Cardiac septum (tissue), 1 donor: ENCODE results near the gene ANKRD13B. TPM values are rescaled to one million over a fixed set of nuclear protein-coding genes. Genes with fewer than 3 reads are reported as not detected.

Experiments used
- DNase-seq: peaks from one replicate; pipeline ENCODE4 v3.0.0-alpha.2; 2020; ENCODE audit warnings: low spot score
- intact Hi-C: fragments of 100-400 bp; cut with DNase I; formaldehyde crosslinking; loops from one replicate; pipeline ENCODE4 v1.14.0; 2022
- total RNA-seq: library from RNA; stranded (reverse); fragmentation: NEBNext Ultra II Directional; extraction: Animal tissue kit (Norgen Biotek cat#: 25700); gene quantifications from one replicate; pipeline ENCODE4 v1.2.1, GENCODE V29; 2021
- donor health status: DM: no; HTN: no; CAD: no.

ANKRD13B gene
- total RNA-seq, 1 donor from 2014 or later: 8.1 TPM

DNA sequence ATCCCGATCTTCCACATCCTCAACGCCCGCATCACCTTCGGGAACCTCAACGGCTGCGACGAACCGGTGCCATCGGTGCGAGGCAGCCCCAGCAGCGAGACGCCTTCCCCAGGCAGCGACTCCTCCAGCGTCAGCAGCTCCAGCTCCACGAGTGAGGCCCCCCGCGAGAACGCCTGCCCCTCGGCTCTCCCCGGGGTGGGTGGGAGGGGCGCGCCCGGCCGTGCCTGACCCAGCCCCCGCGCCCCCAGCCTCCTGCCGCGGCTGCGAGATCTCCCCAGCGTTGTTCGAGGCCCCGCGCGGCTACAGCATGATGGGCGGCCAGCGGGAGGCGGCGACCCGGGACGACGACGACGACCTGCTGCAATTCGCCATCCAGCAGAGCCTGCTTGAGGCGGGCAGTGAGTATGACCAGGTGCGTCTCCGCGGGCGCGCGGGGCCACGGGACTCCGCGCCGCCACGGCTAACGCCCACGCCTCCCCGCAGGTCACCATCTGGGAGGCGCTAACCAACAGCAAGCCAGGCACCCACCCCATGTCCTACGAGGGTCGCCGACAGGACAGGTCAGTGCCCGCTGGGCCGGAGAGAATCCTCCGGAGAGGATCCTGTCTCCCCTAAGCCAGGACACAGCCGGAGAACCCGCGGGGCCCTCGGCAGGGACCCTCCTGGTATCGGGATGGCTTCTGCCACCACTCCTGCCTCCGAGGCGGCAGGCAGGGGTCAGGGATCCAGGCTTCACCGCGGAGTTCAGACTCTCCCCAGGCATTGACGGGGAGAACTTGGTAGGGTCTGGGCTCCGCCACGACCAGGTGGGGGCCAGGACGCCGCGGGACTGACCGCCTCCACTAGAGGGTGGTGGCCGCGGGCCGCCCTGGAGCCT lies 19.7 kb downstream of the ANKRD13B start:
- intact Hi-C loops: loop anchor here (5.0 to 10.0 kb wide), 2 partner anchors 35 to 322 kb away; partner anchors contain the start of gene SSH2
- DNase-seq: no peak

DNA sequence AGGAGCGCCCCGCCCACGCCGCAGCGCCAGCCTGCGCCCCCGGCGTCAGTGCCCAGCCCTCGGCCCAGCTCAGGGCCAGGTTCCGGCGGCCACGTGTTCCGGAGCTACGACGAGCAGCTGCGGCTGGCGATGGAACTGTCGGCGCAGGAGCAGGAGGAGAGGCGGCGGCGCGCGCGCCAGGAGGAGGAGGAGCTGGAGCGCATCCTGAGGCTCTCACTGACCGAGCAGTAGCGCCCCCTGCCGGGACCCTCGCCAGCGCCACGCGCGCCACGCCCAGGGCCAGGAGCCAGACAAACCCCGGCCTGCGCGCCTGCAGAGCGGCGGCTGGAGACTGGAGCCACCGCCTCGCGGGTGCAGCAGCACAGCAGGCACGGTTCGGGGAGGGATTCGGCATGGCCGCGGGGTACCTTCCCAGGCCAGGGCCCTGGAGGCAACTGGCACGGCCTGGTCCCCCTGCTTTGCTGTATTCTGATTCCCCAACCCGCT lies 20.5 kb downstream of the ANKRD13B start:
- peak; percentile 97 for DNase-seq
- intact Hi-C loops: loop anchor here (5.0 to 10.0 kb wide), 2 partner anchors 36 to 321 kb away; partner anchors contain the start of gene SSH2

DNA sequence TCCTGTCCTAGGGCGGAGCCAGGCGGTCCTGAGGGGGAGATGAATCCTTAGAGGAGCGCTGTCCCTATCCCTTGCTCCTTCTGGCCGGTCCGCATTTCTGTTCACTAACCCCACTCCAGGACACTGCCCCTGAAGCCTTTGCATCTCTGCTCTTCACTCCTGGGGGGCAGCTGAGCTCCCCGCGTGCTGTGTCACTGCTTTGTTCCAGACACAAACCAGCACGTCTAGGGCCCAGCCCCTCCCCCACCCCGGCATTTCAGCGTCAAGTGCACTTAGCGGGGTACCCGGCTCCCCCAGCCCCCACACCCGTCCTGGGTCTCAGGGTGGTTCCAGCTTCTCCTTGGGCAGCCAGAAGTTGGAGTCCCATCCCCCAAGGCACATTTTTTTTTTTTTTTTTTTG lies 20.9 kb downstream of the ANKRD13B start:
- DNase-seq: no peak

DNA sequence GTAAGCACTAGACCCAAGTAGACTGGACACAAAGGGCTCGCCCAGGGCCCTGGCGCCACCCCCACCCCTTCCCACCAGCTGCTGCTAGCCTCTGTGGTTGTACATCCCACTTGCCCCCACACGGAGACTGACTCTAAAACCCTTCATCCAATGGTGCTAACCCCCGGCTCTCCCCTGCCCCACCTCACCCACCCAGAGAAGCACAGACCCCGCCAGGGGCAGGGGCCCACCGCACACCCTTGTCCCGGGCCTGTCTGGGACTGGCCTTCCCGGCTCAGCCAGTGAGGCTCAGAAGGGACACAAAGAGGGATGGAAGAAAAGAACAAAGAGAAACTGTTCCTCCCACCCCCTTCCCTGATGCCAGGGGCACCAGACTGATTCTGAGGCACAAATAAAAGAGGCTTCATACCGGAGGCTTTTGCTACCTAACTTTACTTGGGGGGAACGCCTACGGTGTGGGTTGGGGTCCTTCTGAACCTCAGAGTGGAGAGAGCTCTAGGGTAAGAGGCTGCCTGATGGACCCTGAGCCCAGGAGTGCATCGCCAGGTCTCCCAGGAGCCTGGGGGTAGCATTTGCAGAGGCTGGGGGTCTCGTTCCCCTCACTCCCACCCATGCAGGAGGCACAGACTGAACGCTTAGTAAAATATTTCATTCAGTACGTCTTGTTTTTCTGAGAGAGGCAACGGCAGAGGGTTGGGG lies 21.6 kb downstream of the ANKRD13B start:
- intact Hi-C loops: loop anchor here (5.0 to 10.0 kb wide), 3 partner anchors 37 to 320 kb away; partner anchors contain the start of gene SSH2
- DNase-seq: no peak

More for the DNA sequence above, 20.9 kb downstream of the ANKRD13B start:
- intact Hi-C loops: loop anchor here (5.0 to 10.0 kb wide), 2 partner anchors 37 to 321 kb away; partner anchors contain the start of gene SSH2

DNA sequence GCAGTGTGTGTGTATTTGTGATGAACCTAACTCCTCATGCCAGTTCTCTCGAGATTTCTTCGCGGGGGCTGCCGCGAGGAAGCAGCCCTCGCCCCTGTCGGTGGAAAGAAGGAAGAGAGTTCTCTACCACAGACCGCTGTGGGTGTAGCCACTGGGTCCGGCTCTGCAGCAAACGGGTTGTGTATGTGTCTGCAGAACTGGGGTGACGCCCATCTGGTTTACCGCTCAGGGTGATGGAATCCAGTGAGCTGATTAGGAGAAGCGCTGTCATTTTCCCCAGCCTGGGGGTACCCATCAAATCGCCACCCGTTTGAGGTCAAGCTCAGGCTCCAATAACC lies 22.1 kb downstream of the ANKRD13B start:
- intact Hi-C loops: loop anchor here (5.0 to 10.0 kb wide), 2 partner anchors 162 to 320 kb away; partner anchors contain the start of gene SSH2
- DNase-seq: no peak

DNA sequence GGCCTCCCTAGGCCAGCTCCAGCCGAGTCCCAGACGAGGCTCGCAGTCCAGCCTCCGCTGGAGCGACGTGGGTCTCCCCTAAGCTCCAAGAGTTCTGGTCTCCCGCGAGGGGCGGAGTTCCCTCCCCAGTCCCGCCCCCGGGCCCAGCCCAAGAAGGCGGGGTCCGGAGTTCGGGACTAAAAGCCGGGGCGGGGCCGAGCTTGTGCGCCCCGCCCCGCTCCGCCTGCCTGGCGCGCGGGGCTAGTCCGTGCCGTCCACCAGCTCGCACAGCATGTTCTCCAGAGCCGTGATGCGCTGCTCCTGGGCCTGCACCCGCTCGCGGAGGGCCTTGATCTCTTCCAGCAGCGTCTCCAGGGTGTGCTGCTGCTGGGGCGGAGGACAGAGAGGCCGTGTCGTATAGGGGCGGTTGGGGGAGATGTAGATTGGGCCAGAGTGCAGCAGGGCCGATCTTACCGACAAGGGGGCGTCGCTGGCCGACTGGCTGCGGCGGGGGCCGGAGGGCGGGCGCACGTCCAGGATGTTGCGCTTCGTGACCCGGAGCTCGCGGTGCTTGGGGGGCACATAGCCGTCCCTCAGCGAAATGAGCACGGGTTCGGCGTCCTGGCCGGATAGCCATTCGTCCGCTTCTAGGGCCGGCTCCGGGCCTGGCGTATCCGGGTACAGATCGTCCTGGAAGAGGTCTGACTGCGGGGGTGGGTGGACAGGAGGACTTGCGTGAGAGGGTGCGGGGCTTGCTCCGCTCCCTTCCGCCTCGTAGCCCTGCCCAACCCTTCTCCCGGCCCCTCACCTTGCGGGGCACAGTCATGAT lies 22.8 kb downstream of the ANKRD13B start:
- intact Hi-C loops: loop anchor here (5.0 to 10.0 kb wide), 2 partner anchors 162 to 319 kb away; partner anchors contain the start of gene SSH2
- DNase-seq: peak; percentile 90

DNA sequence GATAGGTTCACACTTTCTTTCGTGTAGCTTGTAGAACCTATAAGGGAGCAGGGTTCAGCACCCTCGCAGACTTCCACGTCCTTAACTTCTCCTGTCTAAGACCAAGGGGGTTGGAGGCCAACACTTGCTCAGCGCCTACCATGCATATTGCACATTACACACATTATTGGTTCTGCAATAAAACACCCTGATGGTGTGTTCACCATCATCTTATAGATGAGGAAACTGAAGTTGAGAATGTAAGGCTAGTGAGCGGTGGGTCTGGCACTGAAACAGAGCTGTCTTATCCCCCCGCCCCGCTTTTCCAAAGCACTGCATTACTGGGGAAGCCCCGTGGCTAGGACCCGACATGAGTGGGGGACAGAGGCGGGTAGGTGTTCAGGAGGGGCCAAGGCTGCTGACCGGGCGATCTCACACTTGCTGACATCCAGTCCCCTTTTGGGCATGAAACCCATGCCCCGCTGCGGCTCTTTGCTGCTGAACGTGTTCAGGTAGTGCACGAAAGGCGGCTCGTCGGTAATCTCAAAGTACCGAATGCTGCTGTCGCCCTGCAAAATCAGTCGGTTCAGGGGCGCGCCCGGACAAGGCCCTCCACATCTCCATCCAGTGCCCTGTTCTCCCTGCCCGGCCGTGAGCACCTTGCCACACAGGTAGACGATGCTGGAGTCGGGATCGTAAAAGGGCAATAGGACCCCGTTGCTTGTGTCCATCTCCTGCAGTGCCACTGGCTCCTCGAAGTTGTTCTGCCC lies 23.5 kb downstream of the ANKRD13B start:
- intact Hi-C loops: loop anchor here (5.0 to 10.0 kb wide), 2 partner anchors 161 to 318 kb away; partner anchors contain the start of gene SSH2

DNA sequence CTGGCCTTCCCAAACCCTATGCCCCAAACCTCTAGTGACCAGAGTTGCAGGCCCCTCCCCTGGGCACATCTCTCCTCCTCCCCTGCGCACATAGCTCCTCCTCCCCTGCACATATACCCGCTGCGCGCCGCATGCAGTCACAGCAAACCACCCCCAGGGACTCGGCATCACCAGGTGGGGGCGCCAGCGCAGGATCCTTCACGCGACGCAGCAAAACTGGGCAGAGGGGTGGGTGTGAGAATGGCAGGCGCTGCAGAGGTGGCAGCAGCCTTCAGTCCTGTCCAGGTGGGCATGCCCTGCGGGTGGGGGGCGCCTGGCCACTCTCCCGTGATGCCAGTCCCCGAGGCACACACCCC lies 24.2 kb downstream of the ANKRD13B start:
- intact Hi-C loops: loop anchor here (5.0 to 10.0 kb wide), 2 partner anchors 160 to 318 kb away; partner anchors contain the start of gene SSH2
- peak; percentile 91 for DNase-seq

More for the DNA sequence above, 23.5 kb downstream of the ANKRD13B start:
- no peak for DNase-seq

DNA sequence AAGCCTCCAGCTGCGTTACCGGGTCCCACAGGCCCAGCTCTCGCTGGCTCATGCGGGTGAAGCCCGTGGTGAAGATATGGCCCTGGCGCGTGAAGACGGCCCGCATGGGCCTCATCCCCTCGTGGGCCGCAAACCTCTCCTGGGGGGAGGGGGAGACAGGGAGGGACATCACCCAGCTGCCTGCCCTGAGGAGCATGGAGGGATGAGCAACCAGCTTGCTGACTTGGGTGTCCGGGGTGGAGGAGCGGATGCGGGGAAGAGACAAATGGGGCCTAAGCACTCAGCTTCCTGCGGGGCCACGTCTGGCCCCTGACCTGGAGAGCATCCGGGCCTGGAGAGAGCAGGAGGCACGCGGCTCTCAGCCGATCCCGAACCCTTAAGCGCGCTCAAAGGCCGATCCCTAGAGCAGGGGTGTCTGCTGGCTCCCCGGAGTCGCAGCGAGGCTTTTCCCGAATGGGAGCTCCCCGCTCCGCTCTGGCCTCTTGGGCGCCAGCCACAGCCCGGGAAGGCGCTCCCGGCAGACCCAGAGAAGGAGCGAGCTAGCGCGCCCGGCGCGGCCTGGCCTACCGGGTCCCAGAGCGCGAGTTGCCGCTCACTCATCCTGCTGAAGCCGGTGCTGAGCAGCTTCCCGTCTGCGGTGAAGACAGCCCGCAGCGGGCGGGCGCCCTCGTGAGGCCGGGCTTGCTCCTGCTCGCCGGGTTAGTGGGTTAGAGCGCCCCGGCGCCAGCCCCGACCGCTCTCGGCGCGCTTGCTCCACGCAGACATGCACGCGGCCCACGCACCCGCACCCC lies 24.7 kb downstream of the ANKRD13B start:
- intact Hi-C loops: loop anchor here (5.0 to 10.0 kb wide), 2 partner anchors 160 to 317 kb away; partner anchors contain the start of gene SSH2
- DNase-seq: peak; percentile 95

DNA sequence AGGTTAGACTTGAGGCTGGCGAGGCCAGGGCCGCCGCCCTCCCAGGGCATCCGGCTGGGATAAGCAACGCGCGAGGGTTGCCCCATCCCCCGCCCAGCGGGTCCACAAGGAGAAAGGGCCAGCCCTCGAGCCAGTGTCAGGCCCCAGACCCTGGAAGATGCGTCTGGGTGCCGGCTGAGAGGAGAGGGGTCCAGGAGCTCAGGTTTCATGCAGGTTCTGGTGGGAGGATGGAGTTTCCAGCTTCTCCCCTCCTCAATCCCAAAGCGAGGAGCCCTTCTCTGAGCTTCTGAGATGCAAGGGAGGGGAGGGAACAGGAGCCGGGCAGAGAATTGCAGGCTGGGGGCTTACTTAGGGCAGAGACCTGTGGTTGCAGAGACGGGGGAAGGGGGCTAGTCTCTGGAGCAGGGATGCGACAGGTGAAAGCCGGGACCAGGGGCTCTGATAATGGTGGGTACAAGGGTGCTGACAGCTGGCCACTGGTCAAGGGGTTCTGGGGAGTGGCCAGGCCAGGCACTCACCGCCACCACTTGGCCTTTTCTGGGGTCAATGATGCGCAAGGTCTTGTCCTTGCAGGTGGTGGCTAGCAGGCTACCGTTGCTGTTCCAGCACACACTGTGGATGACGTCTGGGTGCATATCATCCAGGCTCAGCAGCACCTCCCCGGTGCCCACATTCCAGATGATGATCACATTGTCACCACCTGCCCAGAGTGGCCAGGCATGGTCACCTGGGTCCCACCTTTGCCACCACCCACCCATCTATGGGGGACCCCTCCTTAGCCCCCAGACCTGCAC lies 25.5 kb downstream of the ANKRD13B start:
- no peak for DNase-seq
- intact Hi-C loops: loop anchor here (5.0 to 10.0 kb wide), 2 partner anchors 159 to 316 kb away; partner anchors contain the start of gene SSH2

DNA sequence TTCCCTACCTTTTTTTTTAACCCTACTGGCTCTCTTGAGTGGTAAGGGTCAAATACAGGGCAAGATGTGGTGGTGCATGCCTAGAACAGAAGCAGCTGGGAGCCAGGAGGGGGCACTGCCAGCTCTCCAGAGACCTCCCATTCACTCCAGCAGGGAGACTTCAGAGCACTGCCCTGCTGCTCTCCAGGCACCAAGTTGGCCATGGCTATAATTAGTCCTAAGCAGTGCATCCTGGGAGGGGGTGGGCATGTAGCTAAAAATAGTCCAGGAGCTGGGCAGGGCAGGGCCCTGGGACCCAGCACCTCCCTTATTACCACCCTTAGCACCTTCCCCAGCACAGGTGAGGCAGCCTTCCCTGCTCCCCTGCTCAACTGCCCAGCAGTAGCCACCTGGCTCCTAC lies 26.3 kb downstream of the ANKRD13B start:
- intact Hi-C loops: loop anchor here (5.0 to 10.0 kb wide), 2 partner anchors 158 to 316 kb away; partner anchors contain the start of gene SSH2
- DNase-seq: no peak

DNA sequence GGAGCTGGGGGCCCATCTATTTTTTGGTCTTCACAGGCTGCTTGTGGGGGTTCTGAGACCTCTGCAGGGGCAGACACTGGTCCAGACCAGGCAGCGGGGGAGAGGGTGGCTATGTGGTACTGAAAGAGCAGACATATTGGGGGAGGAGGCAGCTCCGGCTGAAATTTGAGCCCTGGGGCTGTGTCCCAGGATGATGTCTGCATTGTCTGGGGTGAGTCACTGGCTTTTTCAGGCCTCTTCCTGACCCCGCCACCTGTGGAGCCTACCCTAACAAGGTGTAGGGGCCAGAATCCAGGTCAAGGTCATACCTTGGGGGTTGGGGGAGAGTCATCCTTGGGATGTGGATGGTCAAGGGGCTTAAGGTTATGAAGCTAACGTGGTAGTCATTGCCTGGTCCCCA lies 27.3 kb downstream of the ANKRD13B start:
- intact Hi-C loops: loop anchor here (5.0 kb wide), 1 partner anchor 142 kb away; no protein-coding TSS in a partner anchor
- no peak for DNase-seq

DNA sequence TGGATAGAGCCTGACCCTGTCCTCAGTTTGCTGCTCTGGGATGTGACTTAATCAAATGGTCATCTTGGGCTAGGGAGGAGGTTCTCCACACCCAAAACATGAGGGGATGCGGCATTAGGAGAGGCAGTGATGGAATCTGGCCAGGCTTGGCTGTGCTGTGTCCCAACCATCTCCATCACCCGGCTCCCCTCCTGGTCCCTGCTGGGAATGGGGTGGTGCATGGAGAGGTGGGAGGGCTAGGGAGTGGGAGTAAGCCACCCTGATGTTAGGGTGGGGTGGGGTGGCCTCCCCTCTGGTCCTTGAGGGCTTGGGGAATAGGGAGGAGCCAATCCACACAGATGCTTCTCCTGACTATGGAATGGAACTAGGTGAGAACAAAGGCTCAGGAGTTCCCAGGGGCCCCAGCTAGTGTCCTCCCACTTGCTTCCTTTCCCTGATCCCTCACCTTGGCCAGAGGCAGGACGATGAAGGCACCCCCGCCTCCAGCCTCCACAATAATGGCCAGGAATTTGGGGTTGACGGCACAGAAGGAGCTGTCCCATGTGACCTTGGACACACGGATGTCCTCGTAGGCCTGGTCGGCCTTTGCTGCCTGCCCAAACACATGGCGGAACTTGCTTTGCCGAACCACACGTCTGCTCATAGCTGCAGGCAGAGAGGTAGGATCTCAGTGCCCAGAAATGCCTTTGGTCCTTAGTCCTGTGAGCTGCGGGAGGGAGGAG lies 28.0 kb downstream of the ANKRD13B start:
- no peak for DNase-seq

DNA sequence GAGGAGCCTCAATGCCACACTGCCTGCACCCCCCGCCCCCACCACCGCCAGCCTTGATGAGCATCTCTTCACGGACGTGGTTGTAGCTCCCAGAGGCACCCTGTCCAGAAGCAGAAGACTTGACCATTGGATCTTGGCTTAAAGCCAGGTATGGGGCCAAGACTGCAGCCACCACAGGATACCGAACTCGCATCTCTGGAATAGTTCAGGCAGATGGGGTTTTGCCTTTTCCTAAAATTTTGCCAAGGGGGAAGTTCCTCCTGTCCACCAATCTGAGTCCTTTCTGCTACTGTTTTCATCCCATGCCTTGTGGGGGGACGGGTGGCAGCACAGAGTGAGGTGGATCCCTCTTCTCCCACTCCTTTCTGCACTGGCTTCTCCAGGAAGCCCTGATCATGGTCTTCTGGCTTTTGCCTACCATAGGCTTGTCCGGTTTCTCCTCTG lies 28.8 kb downstream of the ANKRD13B start:
- no peak for DNase-seq
- intact Hi-C loops: loop anchor here (2.0 to 5.0 kb wide), 2 partner anchors 21 to 141 kb away; no protein-coding TSS in a partner anchor

More for the DNA sequence above, 28.0 kb downstream of the ANKRD13B start:
- intact Hi-C loops: loop anchor here (5.0 kb wide), 1 partner anchor 141 kb away; no protein-coding TSS in a partner anchor
